PFSK-1 (cell line): ENCODE data around the gene TMEM170B.

Experiments used
- FOXP2 ChIP-seq: optimal IDR thresholded peaks from 2 replicates; pipeline ENCODE3; 2011; ENCODE audit warnings: borderline replicate concordance, control low read depth, inconsistent platforms; ENCODE audit not compliant: insufficient read depth; ENCODE audit errors: extremely low read length, extremely low read depth
- POLR2AphosphoS5 ChIP-seq: IDR thresholded peaks from 2 replicates; pipeline ENCODE4 v1.6.1; 2012; ENCODE audit warnings: low read depth, mild to moderate bottlenecking, control low read depth, low read length, moderate library complexity
- REST ChIP-seq, 2 experiments: IDR thresholded peaks; 2 replicates each; pipeline versions ENCODE4 v1.6.1 to v1.8.0; 2011 to 2012; ENCODE audit warnings: low read depth in 2 of 2, low read length in 2 of 2, control low read depth in 1 of 2, inconsistent platforms in 1 of 2, mild to moderate bottlenecking in 1 of 2, moderate library complexity in 1 of 2; ENCODE audit not compliant: insufficient read depth in 1 of 2
- SIN3A ChIP-seq: IDR thresholded peaks from 2 replicates; pipeline ENCODE4 v1.6.1; 2012; ENCODE audit warnings: mild to moderate bottlenecking, low read length, moderate library complexity, borderline replicate concordance; ENCODE audit not compliant: insufficient read depth
- TAF1 ChIP-seq: IDR thresholded peaks from 2 replicates; pipeline ENCODE4 v1.6.1; 2012; ENCODE audit warnings: low read length, control low read depth, borderline replicate concordance; ENCODE audit not compliant: insufficient read depth

- TF ChIP-seq SIN3A (no peak), POLR2AphosphoS5 (no peak), TAF1 (no peak), REST (IDR thresholded peaks at IDR 0.05; ENCODE audit: insufficient read depth in 1 of 2, low read depth in 2 of 2, low read length in 2 of 2) (peak in 1 of 2 experiments; percentile 38; a peak in 1 of 4 replicates), FOXP2 (peak; percentile 9)
Observed at GRCh38 chr6:11609324-11610071, 71.9 kb downstream of the TMEM170B start.
